BLaER1 treated with 17β-estradiol and CSF1 and Interleukin-3, amounts not matched to agents 10 nM and 100 nM (cell line): ENCODE measurements around the gene BACE2.

ENCODE experiments used
- H3K27ac ChIP-seq, 11 experiments: shearing (Covaris generic); formaldehyde crosslinking; 2 replicates each; pipeline ENCODE4 v1.8.1; 2022
- H3K27me3 ChIP-seq, 11 experiments: shearing (Covaris generic); formaldehyde crosslinking; 2 replicates each; pipeline ENCODE4 v1.8.1; 2022
- H3K36me3 ChIP-seq, 11 experiments: shearing (Covaris generic); formaldehyde crosslinking; 2 replicates each; pipeline ENCODE4 v1.8.1; 2022
- H3K4me1 ChIP-seq, 10 experiments: shearing (Covaris generic); formaldehyde crosslinking; 2 replicates each; pipeline ENCODE4 v1.8.1; 2022
- H3K4me2 ChIP-seq, 11 experiments: shearing (Covaris generic); formaldehyde crosslinking; 2 replicates each; pipeline ENCODE4 v1.8.1; 2022
- H3K4me3 ChIP-seq, 10 experiments: shearing (Covaris generic); formaldehyde crosslinking; 2 replicates each; pipeline ENCODE4 v1.8.1; 2022
- H3K9ac ChIP-seq, 11 experiments: shearing (Covaris generic); formaldehyde crosslinking; 2 replicates each; pipeline ENCODE4 v1.8.1; 2022
- H3K9me3 ChIP-seq, 11 experiments: shearing (Covaris generic); formaldehyde crosslinking; replicated peaks in 1 of 11; 2 replicates each; pipeline ENCODE4 v1.8.1; 2022
- H4K20me1 ChIP-seq, 11 experiments: shearing (Covaris generic); formaldehyde crosslinking; 2 replicates each; pipeline ENCODE4 v1.8.1; 2022
- Cebpa-rat ChIP-seq, 11 experiments: shearing (Covaris generic); IDR thresholded peaks; 2 replicates each; pipeline ENCODE4 v1.8.1; 2022

The BACE2 gene

GRCh38 chr21:41256771-41257702 lies 89.1 kb downstream of the BACE2 start:
- Histone ChIP-seq H4K20me1 (no peaks in the 10 kb centered on the region), H3K9me3 (peaks cover 0 to 18% (median 14%) of the 10 kb centered on the region in 11 experiments; a peak in 17 of 22 replicates), H3K27me3 (no peaks in the 10 kb centered on the region), H3K4me3 (no peak overlapping the region), H3K36me3 (no peaks in the 10 kb centered on the region), H3K9ac (no peak overlapping the region), H3K4me1 (no peaks in the 10 kb centered on the region), H3K4me2 (no peak overlapping the region), H3K27ac (no peak overlapping the region)
- TF ChIP-seq Cebpa-rat (IDR thresholded peaks at IDR 0.05) = no peak

DNA sequence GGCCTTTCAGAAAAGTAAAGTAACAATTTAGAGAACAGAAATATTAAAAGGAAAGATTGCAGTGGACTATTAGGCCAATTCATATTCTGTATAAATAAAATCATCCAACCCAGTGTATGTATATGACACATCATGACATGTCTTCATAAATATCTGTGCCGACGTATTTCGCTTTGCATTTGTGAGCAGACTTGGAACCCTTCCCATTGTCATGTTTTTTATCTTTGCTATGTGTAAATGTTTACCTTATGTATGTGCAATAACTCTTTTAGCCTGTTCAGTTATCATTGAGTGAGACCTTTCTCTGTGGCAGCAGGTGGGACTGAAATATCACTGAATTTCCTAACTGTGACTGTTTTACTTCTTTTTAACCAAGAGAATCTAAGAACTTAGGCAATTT lies 90.7 kb downstream of the BACE2 start:
- Histone ChIP-seq H3K9me3 (peaks cover 0 to 20% (median 14%) of the 10 kb centered on the region in 11 experiments; a peak in 19 of 22 replicates), H3K27me3 (no peaks in the 10 kb centered on the region), H3K4me1 (no peaks in the 10 kb centered on the region), H4K20me1 (no peaks in the 10 kb centered on the region), H3K4me3 (no peak overlapping the region), H3K36me3 (no peaks in the 10 kb centered on the region), H3K27ac (no peak overlapping the region), H3K9ac (no peak overlapping the region), H3K4me2 (no peak overlapping the region)
- TF ChIP-seq Cebpa-rat (IDR thresholded peaks at IDR 0.05) = no peak

DNA sequence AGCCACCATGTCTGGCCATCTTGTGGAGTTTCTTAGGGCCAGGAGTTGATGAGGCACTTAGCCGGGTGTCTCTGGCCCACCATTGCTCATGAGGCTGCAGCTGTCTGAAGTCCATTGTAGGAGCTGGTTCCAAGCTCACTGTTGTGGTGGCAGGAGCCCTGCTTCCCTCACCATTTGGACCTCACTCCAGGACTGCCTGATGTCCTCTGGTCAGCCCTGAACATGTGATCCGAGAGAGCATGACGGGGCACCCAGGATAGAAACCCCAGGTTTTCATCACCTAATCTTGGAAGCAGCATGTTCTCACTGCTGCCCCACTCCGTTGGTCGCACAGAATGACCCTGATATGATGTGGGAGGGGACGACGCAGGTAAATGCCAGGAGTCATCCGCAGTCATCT lies 92.5 kb downstream of the BACE2 start:
- H3K4me3 ChIP-seq = no peak overlapping the region
- H3K27me3 ChIP-seq = no peaks in the 10 kb centered on the region
- no peak for TF ChIP-seq Cebpa-rat (IDR thresholded peaks at IDR 0.05)
- no peak overlapping the region for H3K27ac ChIP-seq
- no peaks in the 10 kb centered on the region for H4K20me1 ChIP-seq
- H3K36me3 ChIP-seq = 0 out of 22 replicates have a peak, but pooled peaks cover 0 to 3% (median 0%) of the 10 kb centered on the region in 11 experiments
- no peak overlapping the region for H3K9ac ChIP-seq
- peaks cover 7 to 21% (median 15%) of the 10 kb centered on the region in 11 experiments; a peak in 19 of 22 replicates for H3K9me3 ChIP-seq
- no peak overlapping the region for H3K4me2 ChIP-seq
- no peaks in the 10 kb centered on the region for H3K4me1 ChIP-seq

GRCh38 chr21:41267346-41267745 lies 99.4 kb downstream of the BACE2 start:
- H3K9me3 ChIP-seq = peaks cover 18 to 30% (median 27%) of the 10 kb centered on the region in 11 experiments
- H3K27me3 ChIP-seq = no peaks in the 10 kb centered on the region
- TF ChIP-seq Cebpa-rat (IDR thresholded peaks at IDR 0.05) = no peak
- H3K4me3 ChIP-seq = no peak overlapping the region
- 0 out of 22 replicates have a peak, but pooled peaks cover 0 to 3% (median 0%) of the 10 kb centered on the region in 11 experiments for H3K36me3 ChIP-seq
- no peaks in the 10 kb centered on the region for H4K20me1 ChIP-seq
- no peak overlapping the region for H3K4me2 ChIP-seq
- no peak overlapping the region for H3K9ac ChIP-seq
- H3K27ac ChIP-seq = no peak overlapping the region
- no peaks in the 10 kb centered on the region for H3K4me1 ChIP-seq

DNA sequence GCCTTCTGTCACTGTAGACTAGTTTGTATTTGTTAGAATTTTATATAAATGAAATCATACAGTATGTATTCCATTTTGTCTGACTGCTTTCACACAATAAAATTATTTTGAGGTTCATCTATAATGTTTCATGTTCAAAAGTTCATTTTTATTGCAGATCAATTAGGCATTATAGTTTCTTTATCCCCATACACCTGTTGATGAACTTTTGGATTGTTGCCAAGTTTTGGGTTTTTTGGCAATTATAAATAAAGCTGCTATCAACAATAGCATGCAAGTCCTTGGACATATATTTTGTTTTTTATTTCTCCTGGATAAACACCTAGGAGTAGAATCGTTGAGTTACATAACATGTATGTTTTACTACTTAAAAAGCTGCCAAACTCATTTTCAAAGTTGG lies 101.6 kb downstream of the BACE2 start:
- H3K36me3 ChIP-seq = 0 out of 22 replicates have a peak, but pooled peaks cover 0 to 3% (median 0%) of the 10 kb centered on the region in 11 experiments
- H3K4me3 ChIP-seq = no peak overlapping the region
- H3K4me1 ChIP-seq = no peaks in the 10 kb centered on the region
- TF ChIP-seq Cebpa-rat (IDR thresholded peaks at IDR 0.05) = no peak
- no peaks in the 10 kb centered on the region for H3K27me3 ChIP-seq
- H3K27ac ChIP-seq = no peak overlapping the region
- H3K9ac ChIP-seq = no peak overlapping the region
- H4K20me1 ChIP-seq = no peaks in the 10 kb centered on the region
- no peak overlapping the region for H3K4me2 ChIP-seq
- H3K9me3 ChIP-seq = peaks cover 28 to 39% (median 32%) of the 10 kb centered on the region in 11 experiments

DNA sequence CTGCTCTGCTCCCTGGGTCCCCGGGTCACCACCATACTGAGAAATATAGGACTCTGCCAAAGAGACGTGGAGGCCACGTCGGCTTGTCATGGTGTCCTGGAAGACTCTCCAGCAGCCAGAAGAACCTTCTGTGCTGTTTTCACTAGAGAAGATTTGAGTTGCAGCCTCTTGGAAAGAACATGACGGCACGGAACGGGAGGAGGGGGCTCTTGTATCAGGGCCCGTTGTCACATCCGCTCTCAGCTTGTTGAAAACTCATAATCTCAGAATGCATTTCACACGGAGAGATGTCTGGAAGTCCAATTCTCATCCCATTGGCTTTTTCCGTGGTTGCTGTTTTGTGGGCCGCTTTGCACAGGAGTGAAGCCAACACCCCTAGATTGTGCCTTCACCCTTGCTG lies 109.2 kb downstream of the BACE2 start:
- Histone ChIP-seq H3K4me3 (no peak overlapping the region), H4K20me1 (no peaks in the 10 kb centered on the region), H3K27me3 (no peaks in the 10 kb centered on the region), H3K9me3 (peaks cover 13 to 29% (median 21%) of the 10 kb centered on the region in 11 experiments), H3K4me1 (no peaks in the 10 kb centered on the region), H3K36me3 (no peaks in the 10 kb centered on the region), H3K9ac (no peak overlapping the region), H3K27ac (no peak overlapping the region), H3K4me2 (no peak overlapping the region)
- no peak for TF ChIP-seq Cebpa-rat (IDR thresholded peaks at IDR 0.05)

- Histone ChIP-seq H3K4me1 (no peaks in the 10 kb centered on the region), H3K4me2 (no peak overlapping the region), H3K27me3 (no peaks in the 10 kb centered on the region), H3K36me3 (no peaks in the 10 kb centered on the region), H4K20me1 (no peaks in the 10 kb centered on the region), H3K9me3 (peaks cover 7 to 23% (median 14%) of the 10 kb centered on the region in 11 experiments; a peak in 21 of 22 replicates), H3K4me3 (no peak overlapping the region), H3K27ac (no peak overlapping the region), H3K9ac (no peak overlapping the region)
- no peak for TF ChIP-seq Cebpa-rat (IDR thresholded peaks at IDR 0.05)
These were observed 109.9 kb downstream of the BACE2 start for GRCh38 chr21:41277846-41278245.

GRCh38 chr21:41280115-41280919 lies 112.4 kb downstream of the BACE2 start:
- Histone ChIP-seq H3K27me3 (no peaks in the 10 kb centered on the region), H3K4me3 (no peak overlapping the region), H3K27ac (no peak overlapping the region), H4K20me1 (no peaks in the 10 kb centered on the region), H3K9me3 (peaks cover 0 to 2% (median 0%) of the 10 kb centered on the region in 11 experiments; a peak in 2 of 22 replicates), H3K9ac (0 out of 22 replicates have a peak overlapping the region, but pooled peaks of 1 of the 11 experiments have one; percentile 18), H3K4me2 (no peak overlapping the region), H3K4me1 (no peaks in the 10 kb centered on the region), H3K36me3 (no peaks in the 10 kb centered on the region)
- TF ChIP-seq Cebpa-rat (IDR thresholded peaks at IDR 0.05) = no peak

DNA sequence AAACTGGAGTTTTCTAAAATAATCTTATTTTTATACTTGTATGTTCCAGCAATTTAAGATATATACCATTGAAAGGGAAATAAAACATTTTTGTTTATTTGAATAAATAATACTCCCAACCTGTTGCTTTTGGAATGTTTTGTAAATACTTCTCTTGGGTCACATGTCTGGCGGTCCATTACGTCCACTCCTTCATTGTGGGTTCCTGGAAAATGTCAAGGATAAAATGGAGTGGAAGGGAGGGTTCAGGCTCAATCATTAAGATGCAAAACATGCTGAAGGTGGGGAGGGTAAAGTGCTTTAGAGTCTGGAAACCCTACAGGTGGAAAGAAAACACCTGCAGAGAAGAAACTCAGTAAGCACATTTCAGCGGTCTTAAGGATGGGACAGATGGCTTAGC lies 114.5 kb downstream of the BACE2 start:
- Histone ChIP-seq H3K9ac (no peak overlapping the region), H3K27ac (no peak overlapping the region), H3K27me3 (no peaks in the 10 kb centered on the region), H3K4me2 (no peak overlapping the region), H3K4me1 (no peaks in the 10 kb centered on the region), H3K36me3 (no peaks in the 10 kb centered on the region), H4K20me1 (no peaks in the 10 kb centered on the region), H3K4me3 (no peak overlapping the region), H3K9me3 (no peaks in the 10 kb centered on the region)
- TF ChIP-seq Cebpa-rat (IDR thresholded peaks at IDR 0.05) = no peak
